Measurements from ENCODE around the gene GALNT3. TPM values are rescaled to one million over a fixed set of nuclear protein-coding genes. Genes with fewer than 3 reads are reported as not detected.

GALNT3 gene
- 10 to 100 TPM; 13.8 to 26.7 (median 17.2) TPM for polyA plus RNA-seq (ENCODE audit: insufficient read length in 4 of 4)

- DNase-seq (ENCODE audit: low read depth in 4 of 4, low spot score in 3 of 4), result peak; percentile 38 to 49 (median 45)
Measured at GRCh38 chr2:165793779-165794535, at the start of gene GALNT3. TSS of gene GALNT3 (minus strand) at chr2:165794247. CDS start at chr2:165770700, 23,547 bp downstream.

GRCh38 chr2:165843351-165843750 is 49.3 kb upstream of the GALNT3 start:
- no peak for DNase-seq (ENCODE audit: low read depth in 4 of 4, low spot score in 3 of 4)

GRCh38 chr2:165840333-165840958 is 46.4 kb upstream of the GALNT3 start:
- DNase-seq (ENCODE audit: low read depth in 4 of 4, low spot score in 3 of 4), result no peak

GRCh38 chr2:165839610-165840009 is 45.6 kb upstream of the GALNT3 start:
- no peak for DNase-seq (ENCODE audit: low read depth in 4 of 4, low spot score in 3 of 4)

- DNase-seq (ENCODE audit: low read depth in 4 of 4, low spot score in 3 of 4), result no peak
Measured at GRCh38 chr2:165837122-165837521, 43.1 kb upstream of the GALNT3 start.

GRCh38 chr2:165835363-165835762 is 41.3 kb upstream of the GALNT3 start:
- no peak for DNase-seq (ENCODE audit: low read depth in 4 of 4, low spot score in 3 of 4)

GRCh38 chr2:165833156-165833555 is 39.1 kb upstream of the GALNT3 start:
- DNase-seq (ENCODE audit: low read depth in 4 of 4, low spot score in 3 of 4), result no peak

GRCh38 chr2:165827921-165828276 is 33.9 kb upstream of the GALNT3 start:
- no peak for DNase-seq (ENCODE audit: low read depth in 4 of 4, low spot score in 3 of 4)

- no peak for DNase-seq (ENCODE audit: low read depth in 4 of 4, low spot score in 3 of 4)
Measured at GRCh38 chr2:165827016-165827920, 33.2 kb upstream of the GALNT3 start.

- DNase-seq (ENCODE audit: low read depth in 4 of 4, low spot score in 3 of 4), result no peak
Measured at GRCh38 chr2:165825041-165825440, 31.0 kb upstream of the GALNT3 start.

GRCh38 chr2:165820296-165820695 is 26.2 kb upstream of the GALNT3 start:
- no peak for DNase-seq (ENCODE audit: low read depth in 4 of 4, low spot score in 3 of 4)

GRCh38 chr2:165818920-165819319 is 24.9 kb upstream of the GALNT3 start:
- DNase-seq (ENCODE audit: low read depth in 4 of 4, low spot score in 3 of 4), result no peak

- DNase-seq (ENCODE audit: low read depth in 4 of 4, low spot score in 3 of 4), result no peak
Measured at GRCh38 chr2:165815299-165816141, 21.5 kb upstream of the GALNT3 start.

GRCh38 chr2:165814473-165814872 is 20.4 kb upstream of the GALNT3 start:
- no peak for DNase-seq (ENCODE audit: low read depth in 4 of 4, low spot score in 3 of 4)

GRCh38 chr2:165811592-165812370 is 17.7 kb upstream of the GALNT3 start:
- no peak for DNase-seq (ENCODE audit: low read depth in 4 of 4, low spot score in 3 of 4)

GRCh38 chr2:165810418-165810817 is 16.4 kb upstream of the GALNT3 start:
- no peak for DNase-seq (ENCODE audit: low read depth in 4 of 4, low spot score in 3 of 4)

GRCh38 chr2:165804719-165805118 is 10.7 kb upstream of the GALNT3 start:
- no peak for DNase-seq (ENCODE audit: low read depth in 4 of 4, low spot score in 3 of 4)

GRCh38 chr2:165803123-165803760 is 9.2 kb upstream of the GALNT3 start:
- no peak for DNase-seq (ENCODE audit: low read depth in 4 of 4, low spot score in 3 of 4)

GRCh38 chr2:165801176-165801575 is 7.1 kb upstream of the GALNT3 start:
- no peak for DNase-seq (ENCODE audit: low read depth in 4 of 4, low spot score in 3 of 4)
